OCI-M2 (cell line): ENCODE data around the gene DNAI4.

Source experiments
- DNase-seq: peaks from one replicate; lab custom pipeline; 2025; ENCODE audit not compliant: unreplicated experiment; lab: John Stamatoyannopoulos, UW

The DNAI4 gene

GRCh38 chr1:66768965-66769364 is 155.7 kb downstream of the DNAI4 start:
- DNase-seq = no peak

GRCh38 chr1:66767626-66768025 is 157.0 kb downstream of the DNAI4 start:
- DNase-seq = no peak

GRCh38 chr1:66764994-66765578 is 159.6 kb downstream of the DNAI4 start:
- no peak for DNase-seq
